Kidney (tissue), 14 donors: ENCODE results near the gene PDE1C. TPM values are rescaled to one million over a fixed set of nuclear protein-coding genes. Genes with fewer than 3 reads are reported as not detected.

Experiments used
- DNase-seq, 5 donors: peaks; one replicate each; pipeline ENCODE4 v3.0.0-alpha.2; 2013 to 2020
- FAIRE-seq: peaks from 2 replicates; lab custom pipeline; 2012; peaks lifted over from hg19 to GRCh38; lab: Jason Lieb, UNC
- H3K27ac ChIP-seq, 2 donors: one replicate each; pipeline ENCODE4 v1.7.0; 2013; ENCODE audit warnings: low read depth in 2 of 2, low read length in 2 of 2, inconsistent platforms in 1 of 2
- H3K27me3 ChIP-seq: one replicate; pipeline ENCODE4 v1.7.1; 2013; ENCODE audit warnings: low read length, inconsistent platforms; ENCODE audit not compliant: control insufficient read depth, insufficient read depth
- H3K36me3 ChIP-seq, 3 donors: one replicate each; pipeline versions ENCODE4 v1.7.0 to v1.7.1; 2013; ENCODE audit warnings: low read length in 3 of 3, control low read depth in 1 of 3, inconsistent platforms in 1 of 3; ENCODE audit not compliant: insufficient read depth in 3 of 3, control insufficient read depth in 2 of 3
- H3K4me1 ChIP-seq, 3 donors: one replicate each; pipeline versions ENCODE4 v1.7.0 to v1.7.1; 2013; ENCODE audit warnings: low read length in 3 of 3, inconsistent platforms in 1 of 3, low read depth in 1 of 3; ENCODE audit not compliant: control insufficient read depth in 2 of 3, insufficient read depth in 2 of 3
- H3K4me3 ChIP-seq, 3 donors: one replicate each; pipeline versions ENCODE4 v1.7.0 to v1.8.1; 2013; ENCODE audit warnings: low read length in 3 of 3, control low read depth in 1 of 3, inconsistent platforms in 1 of 3
- H3K9ac ChIP-seq, 3 donors: one replicate each; pipeline versions ENCODE4 v1.7.0 to v1.7.1; 2013; ENCODE audit warnings: low read length in 3 of 3, control low read depth in 1 of 3, inconsistent platforms in 1 of 3
- H3K9me3 ChIP-seq, 3 donors: one replicate each; pipeline versions ENCODE4 v1.7.0 to v1.7.1; 2013; ENCODE audit warnings: low read length in 3 of 3, control low read depth in 1 of 3, inconsistent platforms in 1 of 3; ENCODE audit not compliant: control insufficient read depth in 2 of 3, insufficient read depth in 1 of 3
- CTCF ChIP-seq: IDR thresholded peaks from 3 replicates; pipeline ENCODE4 v1.5.1; 2012; ENCODE audit warnings: mild to moderate bottlenecking, moderate library complexity, borderline replicate concordance; ENCODE audit not compliant: insufficient read depth; ENCODE audit errors: extremely low read depth
- intact Hi-C: fragments of 100-400 bp; cut with DNase I; formaldehyde crosslinking; loops from one replicate; pipeline ENCODE4 v1.11.1; 2022
- polyA plus RNA-seq: library from polyadenylated mRNA; stranded (reverse); fragments of 350-450 nt; fragmentation: Illumina TruSeq; extraction: RNeasy Lipid Tissue Mini Kit (QIAGEN cat#74804); gene quantifications from one replicate; pipeline ENCODE4 v1.2.3, GENCODE V29; 2014; ENCODE audit warnings: low read depth, low replicate concordance; ENCODE audit not compliant: insufficient read depth
- total RNA-seq: library from RNA; stranded (reverse); fragmentation: NEBNext Ultra II Directional; extraction: Animal tissue kit (Norgen Biotek cat#: 25700); gene quantifications from one replicate; pipeline ENCODE4 v1.2.1, GENCODE V29; 2021
- donor health status: control.
- donor health status: control.
- donor health status: control.
- donor health status: control.
- donor health status: control.
- donor health status: DM: yes; HTN: yes; CAD: no.
- donor health status: Normal renal cell carcinoma (clear cell type).

PDE1C gene
- total and polyA plus RNA-seq, 2 donors from 2014 or later: 3.3 to 5.5 TPM

- intact Hi-C loops: no loop called here
- Histone ChIP-seq H3K27me3 (peaks cover 2% of the 10 kb centered on the region), H3K36me3 (no peaks in the 10 kb centered on the region), H3K9ac (no peak overlapping the region), H3K4me1 (no peaks in the 10 kb centered on the region), H3K4me3 (no peak overlapping the region), H3K9me3 (no peaks in the 10 kb centered on the region), H3K27ac (no peak overlapping the region)
- no peak for FAIRE-seq
- no peak for DNase-seq
- no peak for TF ChIP-seq CTCF
Observed at GRCh38 chr7:32074787-32075585, 4.8 kb upstream of the PDE1C start.

- no peak overlapping the region for H3K9ac ChIP-seq
- H3K27me3 ChIP-seq: peaks cover 4% of the 10 kb centered on the region
- no peak overlapping the region for H3K4me3 ChIP-seq
- DNase-seq: no peak
- H3K4me1 ChIP-seq: no peaks in the 10 kb centered on the region
- intact Hi-C loops: no loop called here
- no peak for TF ChIP-seq CTCF
- no peaks in the 10 kb centered on the region for H3K36me3 ChIP-seq
- no peaks in the 10 kb centered on the region for H3K9me3 ChIP-seq
- FAIRE-seq: no peak
- no peak overlapping the region for H3K27ac ChIP-seq
Observed at GRCh38 chr7:32073533-32073932, 3.3 kb upstream of the PDE1C start.

- no peaks in the 10 kb centered on the region for H3K36me3 ChIP-seq
- H3K4me3 ChIP-seq: no peak overlapping the region
- H3K9ac ChIP-seq: no peak overlapping the region
- intact Hi-C loops: no loop called here
- DNase-seq (no peak), FAIRE-seq (no peak)
- H3K4me1 ChIP-seq: no peaks in the 10 kb centered on the region
- TF ChIP-seq CTCF: no peak
- no peaks in the 10 kb centered on the region for H3K9me3 ChIP-seq
- H3K27ac ChIP-seq: no peak overlapping the region
- H3K27me3 ChIP-seq: peaks cover 4% of the 10 kb centered on the region
Observed at GRCh38 chr7:32072397-32072796, 2.2 kb upstream of the PDE1C start.
